Left kidney (tissue), 2 donors: Measurements from ENCODE around the gene SEMA5A. TPM values are rescaled to one million over a fixed set of nuclear protein-coding genes. Genes with fewer than 3 reads are reported as not detected.
"Not testable (repeated sequence)": the region's sequence is repeated elsewhere in the genome, so short reads cannot be mapped to it uniquely, and the experiment has no call there.

Experiments used
- DNase-seq: peaks from one replicate; pipeline ENCODE4 v3.0.0-alpha.2; 2013
- polyA plus RNA-seq: library from polyadenylated mRNA; unstranded; fragments of 120-200 nt; gene quantifications from one replicate; pipeline ENCODE4 v1.2.1, GENCODE V29; 2013; ENCODE audit not compliant: insufficient read length

SEMA5A gene
- polyA plus RNA-seq, 1 donor = 46.3 TPM

DNA sequence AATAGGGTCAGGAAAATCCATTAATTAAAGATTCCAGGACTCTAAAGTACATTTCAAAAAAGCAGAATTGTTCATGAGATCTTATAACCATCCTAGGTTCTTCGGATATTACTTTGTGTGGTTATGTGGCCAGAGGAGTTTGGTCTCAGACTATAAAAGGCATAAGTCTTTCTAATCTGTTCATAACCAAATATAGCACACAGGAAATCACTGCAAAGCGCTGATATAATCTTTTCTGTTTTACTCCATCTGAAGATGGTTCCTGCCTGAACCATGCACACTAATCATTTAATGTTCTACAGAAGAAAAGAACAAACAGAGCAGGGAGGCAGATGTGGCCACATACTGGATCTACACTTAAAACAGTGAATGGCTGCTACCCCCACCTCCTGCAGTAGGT, 182.8 kb downstream of the SEMA5A start:
- DNase-seq = no peak

DNA sequence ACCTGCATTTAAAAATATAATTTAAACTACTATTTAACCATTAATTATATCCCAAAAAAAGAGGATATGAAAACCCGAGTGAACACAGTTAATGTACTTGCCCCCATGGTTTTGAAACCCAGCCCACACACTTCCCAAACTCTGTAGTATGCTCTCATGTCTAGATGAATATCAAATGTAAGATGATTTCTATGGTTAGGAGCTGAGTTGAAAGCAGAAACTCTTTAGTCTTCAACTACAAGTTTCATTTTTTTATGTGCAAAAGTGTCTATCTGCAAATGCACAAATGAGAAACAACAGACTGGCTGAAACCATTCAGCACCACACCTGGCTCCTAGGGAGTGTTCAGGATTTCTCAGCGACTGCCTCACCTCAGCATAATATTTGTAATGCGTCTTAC, 183.3 kb downstream of the SEMA5A start:
- DNase-seq = no peak

DNA sequence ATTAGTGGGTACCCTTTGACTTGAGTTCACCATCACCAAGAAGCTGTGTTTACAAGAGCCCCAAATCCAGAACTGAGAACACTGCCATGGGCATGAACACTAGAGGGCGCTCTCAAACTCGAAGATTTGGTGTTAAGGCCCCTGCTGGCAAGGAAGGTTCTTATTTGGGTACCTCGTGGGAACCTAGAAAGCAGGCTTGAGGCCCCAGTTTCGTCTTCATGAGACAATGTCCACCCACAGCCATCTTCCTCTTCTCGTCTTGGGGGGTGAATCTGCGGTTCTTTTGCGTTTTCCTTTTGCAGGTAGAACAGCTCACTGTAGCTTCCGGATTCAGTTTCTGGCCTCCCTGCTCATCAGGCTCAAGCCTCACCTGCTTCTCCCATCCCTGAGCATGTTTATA, 184.0 kb downstream of the SEMA5A start:
- peak; percentile 46 for DNase-seq

DNA sequence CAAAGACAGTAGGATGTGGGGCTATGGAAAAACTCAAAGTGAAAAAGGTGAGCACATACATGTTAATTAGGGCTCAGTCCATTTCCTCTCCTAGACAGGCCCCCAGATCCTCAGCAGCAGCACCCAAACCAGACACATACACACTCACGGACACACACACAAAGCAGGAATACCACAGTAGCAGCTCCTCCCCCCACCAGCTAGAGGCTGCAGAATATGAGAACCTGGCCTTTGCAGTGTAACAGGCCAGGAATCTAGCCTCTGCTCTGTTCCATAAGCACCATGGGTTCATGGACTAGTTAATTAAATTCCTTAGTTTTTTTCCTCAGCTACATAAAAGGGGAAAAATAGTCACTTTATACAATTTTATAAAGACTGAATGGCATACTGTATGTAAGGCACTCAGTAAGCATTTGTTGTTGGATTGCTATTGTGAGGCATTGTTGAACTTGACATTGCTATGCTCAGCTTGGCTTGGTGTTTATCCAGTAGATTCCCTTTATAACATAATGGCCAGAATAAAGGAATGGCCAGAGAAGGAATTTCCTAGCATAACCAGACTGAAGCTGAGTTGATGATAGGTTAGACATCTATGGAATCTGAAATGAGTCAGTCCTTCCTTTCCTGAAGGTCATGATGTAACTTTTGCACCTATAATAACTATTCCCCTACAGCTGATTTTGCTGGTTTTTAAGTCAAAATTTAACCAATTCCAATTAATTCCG, 186.8 kb downstream of the SEMA5A start:
- DNase-seq = no peak

DNA sequence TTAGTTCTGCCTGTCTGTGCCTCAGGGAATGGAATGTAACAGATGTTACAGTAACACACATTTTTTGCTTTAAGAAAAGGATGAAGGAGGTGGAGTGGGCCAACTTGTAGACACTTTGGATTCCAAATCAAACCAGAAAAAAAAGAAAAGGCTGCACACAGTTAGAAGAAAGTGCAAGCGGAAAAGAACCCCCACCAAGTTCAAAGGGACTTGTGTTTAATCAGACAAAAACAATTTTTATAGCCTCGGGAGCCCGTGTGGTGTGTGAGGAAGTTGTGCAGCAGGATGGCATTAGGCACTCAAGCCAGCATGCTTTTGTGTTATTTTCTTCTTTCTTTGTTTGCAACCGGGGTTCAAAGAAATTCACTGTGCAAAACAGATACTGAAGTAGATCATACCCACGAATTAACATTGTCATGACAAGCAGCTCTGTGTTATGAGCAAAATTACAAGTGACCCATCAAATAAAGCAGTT, 189.5 kb downstream of the SEMA5A start:
- DNase-seq = peak; percentile 28

DNA sequence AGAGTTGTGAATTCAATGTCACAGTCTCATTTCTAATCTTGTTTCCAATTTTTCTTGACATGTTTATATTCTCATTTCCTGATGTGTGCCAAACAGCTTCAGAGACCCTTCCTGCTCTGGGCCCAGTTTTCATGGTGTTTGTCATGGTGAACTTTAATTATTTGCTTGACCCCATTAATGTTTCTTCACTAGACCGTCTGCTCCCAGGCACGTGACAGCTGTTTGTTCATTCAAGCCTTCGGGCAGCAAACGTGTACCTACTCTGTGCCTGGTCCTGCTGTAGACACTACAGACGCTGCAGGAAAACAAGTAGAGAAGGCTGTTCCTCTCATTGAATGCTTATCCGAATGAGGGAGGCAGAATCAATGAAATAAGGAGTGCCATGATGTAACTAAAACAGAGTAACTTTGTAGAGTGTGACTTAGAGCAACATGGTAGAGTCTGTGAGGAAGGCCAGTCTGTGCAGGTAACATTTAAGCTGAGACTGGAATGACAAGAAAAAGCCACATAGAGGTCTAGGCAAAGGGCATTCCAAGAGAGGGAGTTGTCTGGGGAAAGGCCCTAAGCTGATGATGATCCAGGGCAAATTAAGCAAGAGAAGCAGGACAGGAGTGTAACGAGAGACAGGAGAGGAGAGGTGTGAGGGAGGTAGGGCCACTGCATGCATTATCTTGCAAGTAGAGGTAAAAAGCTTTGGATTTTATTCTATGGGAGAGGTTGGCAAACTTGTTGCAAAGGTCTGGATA, 191.4 kb downstream of the SEMA5A start:
- no peak for DNase-seq

DNA sequence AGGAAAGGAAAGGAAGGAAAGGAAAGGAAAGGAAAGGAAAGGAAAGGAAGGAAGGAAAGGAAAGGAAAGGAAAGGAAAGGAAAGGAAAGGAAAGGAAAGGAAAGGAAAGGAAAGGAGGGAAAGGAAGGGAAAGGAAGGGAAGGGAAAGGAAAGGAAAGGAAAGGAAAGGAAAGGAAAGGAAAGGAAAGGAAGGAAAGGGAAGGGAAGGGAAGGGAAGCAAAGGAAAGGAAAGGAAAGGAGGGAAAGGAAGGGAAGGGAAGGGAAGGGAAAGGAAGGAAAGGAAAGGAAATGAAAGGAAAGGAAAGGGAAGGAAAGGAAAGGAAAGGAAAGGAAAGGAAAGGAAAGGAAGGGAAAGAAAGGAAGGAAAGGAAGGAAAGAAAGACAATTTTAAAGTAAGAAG, 192.8 kb downstream of the SEMA5A start:
- DNase-seq = not testable (repeated sequence)

DNA sequence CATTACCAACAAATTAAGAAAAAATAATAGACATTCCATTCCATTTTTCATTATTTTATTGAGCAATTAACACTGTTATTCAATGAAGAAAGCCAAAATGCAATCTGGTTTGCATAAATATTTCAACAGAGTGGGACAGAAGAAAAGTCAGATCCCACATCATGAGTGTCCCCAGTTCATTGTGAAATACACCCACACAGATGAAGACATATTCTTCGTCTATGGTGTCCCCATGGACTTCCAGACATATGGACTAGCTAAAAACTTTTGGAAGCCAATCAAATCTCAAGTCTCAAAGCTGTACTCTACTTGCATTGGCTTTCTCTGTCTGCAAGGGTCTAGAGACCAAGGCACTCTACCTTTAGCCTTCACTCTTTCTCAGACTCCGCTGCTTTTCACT, 194.3 kb downstream of the SEMA5A start:
- DNase-seq = no peak

DNA sequence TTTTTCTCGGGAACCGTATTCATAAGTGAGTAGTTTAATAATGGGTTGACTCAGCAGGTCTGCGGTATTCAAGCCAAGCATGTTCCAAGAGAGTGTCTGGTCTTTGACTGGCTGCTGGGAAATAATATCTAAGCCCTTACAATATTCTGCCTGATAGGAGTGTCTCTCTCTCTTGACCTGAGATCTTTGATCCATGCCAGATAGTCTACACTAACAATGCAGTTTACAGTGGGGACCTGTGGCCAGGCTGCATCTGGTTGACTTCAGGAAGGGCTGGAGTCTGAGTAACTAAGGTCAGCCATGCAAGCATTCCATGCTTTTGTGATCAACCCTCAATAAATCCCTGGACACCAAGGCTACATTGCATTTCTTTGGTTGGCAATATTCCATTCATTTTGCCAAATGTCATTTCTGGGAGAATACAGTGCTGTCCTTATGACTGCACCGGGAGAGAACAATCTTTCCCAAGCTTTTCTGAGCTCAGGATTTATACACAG, 195.5 kb downstream of the SEMA5A start:
- no peak for DNase-seq

DNA sequence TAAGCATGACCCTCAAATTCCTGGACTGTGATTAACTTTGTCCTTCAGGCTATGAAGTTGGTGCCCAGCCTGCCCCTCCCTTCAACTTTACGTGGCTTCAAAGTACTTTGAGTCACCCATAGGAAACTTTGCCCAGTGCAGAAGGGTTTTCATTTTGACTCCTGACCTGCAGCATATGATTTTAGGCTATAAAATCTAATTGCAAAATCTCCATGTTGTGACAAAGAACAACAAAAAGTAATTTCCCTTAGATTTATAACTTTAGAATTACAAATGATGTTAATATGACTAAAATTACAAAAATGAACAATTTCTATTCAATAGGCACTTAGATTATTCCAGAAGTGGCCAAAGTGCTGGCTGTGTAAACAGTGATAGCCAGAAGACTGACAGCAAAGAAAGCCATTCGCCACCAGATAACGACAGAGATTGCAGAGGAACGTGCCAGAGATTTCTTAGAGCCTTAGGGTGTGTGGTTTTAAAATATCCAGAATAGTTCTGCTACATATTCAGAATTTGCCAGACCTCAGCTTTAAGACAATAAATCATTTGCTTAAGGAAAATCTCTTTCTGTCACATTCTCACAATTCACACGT, 197.4 kb downstream of the SEMA5A start:
- DNase-seq = no peak

DNA sequence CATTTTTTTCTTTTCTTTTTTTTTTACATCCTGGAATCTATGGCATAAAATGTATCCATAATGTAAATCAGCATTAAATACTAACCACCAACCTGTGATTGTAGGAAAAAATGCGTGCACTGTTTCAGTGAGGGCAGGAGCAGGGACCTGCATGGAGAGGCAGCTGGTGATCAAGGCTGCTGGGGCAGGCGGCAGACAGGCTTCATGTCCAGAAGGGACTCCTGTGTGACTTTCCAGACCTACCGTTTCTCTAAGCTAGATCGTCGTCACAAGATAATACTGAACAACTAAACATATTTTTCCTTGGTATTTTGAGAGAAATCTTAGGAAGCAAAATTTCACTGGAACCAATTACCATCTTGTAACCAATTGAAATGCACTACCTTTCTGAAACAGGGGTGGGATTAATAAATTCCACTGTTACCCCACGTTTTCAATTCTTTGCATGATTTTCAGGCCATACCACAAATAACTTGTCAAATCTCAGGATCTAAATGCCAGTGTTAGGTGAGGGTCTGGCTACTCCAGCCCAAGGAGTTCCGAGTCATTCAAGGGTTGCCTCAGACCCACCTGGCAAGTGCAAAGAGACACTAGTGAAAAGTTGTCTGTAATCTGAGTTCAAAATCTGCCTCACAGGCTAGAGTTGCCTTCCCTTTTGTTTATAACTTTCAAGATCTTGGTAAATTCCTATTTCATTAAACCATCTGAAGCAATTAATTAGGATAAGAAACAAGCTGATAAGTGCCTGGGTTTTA, 198.2 kb downstream of the SEMA5A start:
- no peak for DNase-seq

DNA sequence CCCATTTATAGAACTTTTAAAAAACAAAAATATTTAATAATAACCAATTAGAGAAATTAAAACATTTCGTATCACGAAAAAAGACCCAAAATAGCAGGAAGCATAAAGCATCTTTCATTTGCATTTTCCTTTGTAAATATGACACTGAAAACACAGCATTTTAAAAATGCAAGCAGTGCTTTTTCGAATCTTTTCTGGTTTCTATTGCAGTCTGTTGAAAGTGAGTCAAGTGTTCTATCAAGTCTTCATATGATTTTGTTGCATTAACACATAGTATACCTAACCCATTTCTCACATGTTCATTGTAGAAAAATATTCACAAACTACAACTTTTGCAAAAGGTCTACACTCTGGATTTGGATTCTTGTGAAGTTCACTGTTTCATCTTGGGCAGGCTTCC, 198.8 kb downstream of the SEMA5A start:
- DNase-seq = no peak

DNA sequence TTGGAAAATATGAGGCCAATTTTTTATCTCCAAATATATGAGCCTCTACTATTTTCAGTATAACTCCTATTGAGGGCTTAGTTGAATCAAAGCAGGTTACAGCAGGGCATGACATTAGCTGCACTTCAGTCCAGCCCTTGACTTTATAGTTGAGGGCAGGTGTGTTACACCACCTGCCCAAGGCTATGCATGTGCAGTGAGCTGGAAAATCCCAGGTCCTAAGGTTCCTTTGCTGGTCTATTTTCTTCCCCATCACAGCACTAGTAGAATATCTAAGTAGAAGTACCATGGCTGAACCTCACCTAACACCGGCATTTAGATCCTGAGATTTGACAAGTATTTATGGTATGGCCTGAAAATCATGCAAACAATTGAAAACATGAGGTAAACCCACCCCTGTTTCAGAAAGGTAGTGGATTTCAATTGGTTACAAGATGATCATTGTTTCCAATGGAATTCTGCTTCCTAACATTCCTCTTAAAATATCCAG, 201.1 kb downstream of the SEMA5A start:
- no peak for DNase-seq

DNA sequence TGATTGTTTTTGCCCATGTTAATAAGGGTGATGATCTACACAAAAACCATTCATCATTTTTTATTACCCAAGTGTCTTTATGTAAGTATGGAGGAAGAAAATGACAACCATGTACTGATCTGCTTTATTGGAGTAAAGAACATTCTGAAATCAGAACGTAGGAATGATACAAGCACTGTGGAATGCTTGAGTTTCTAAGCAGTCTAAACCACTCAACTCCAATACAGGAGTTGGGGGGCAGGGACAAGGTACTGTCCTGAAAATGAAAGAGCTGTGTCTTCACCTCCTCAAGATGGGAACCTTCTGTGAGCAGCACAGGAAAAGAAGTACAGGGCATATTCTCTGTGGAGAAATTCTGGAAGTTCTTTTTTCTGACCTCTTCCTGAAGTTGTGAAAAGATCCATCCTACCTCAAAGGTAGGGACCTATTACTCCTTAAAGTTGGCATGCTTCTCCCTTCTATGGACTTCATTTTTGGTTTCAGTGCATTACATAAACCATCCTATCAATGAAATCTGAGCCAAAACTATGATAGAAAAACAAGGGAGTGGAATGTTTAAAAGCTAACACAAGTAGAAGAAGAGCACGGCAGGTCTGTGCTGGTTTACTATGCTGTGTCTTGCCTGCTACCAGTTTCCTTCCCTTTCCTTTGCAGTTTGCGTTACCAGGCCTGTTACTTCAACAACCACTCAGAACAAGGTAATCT, 202.6 kb downstream of the SEMA5A start:
- DNase-seq = no peak

DNA sequence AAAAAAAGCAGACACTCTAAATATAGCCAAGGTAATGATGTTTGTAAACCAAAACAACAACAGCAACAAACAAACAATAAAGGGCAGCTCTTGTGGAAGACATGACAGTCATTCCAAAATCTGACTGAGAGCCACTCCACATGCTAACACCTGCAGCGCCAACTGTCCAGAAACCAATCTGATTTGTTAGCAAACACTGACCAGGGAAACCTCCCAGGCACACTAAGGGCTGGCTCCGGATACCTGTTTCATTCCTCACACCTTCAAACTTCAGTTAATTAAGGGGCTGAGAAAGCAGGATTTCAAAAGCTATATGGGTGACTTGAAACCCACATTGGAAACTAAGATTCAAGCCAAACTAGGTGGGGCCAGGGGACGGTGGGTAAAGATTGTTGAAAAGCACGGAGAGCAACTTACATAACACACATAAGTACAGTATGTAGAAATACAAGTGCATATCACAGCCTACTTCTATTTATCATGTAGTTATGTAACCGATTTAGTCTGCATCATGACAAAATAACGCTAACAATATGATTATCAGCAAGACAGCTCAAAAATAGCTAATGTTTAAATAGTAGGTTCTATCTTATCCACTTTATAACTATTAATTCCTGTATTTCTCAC, 203.6 kb downstream of the SEMA5A start:
- no peak for DNase-seq

DNA sequence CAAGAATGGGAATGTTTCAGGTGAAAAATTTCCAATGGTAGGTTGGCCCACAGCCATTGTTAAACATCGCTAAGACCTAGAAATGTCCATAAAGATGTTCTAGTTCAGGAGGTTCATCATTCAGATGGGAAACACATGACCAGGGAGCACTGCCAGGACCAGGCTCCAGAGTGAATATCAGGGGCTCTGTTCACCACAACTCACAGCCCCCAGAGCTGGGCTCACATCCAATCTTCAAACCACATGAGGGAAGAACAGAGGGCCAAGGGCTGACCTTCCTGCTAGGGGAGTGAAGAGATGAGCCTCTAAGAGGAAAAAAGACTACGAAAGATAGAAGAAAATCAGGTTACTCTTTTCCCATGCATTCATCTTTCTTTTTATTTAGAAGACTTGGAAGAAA, 205.8 kb downstream of the SEMA5A start:
- no peak for DNase-seq

DNA sequence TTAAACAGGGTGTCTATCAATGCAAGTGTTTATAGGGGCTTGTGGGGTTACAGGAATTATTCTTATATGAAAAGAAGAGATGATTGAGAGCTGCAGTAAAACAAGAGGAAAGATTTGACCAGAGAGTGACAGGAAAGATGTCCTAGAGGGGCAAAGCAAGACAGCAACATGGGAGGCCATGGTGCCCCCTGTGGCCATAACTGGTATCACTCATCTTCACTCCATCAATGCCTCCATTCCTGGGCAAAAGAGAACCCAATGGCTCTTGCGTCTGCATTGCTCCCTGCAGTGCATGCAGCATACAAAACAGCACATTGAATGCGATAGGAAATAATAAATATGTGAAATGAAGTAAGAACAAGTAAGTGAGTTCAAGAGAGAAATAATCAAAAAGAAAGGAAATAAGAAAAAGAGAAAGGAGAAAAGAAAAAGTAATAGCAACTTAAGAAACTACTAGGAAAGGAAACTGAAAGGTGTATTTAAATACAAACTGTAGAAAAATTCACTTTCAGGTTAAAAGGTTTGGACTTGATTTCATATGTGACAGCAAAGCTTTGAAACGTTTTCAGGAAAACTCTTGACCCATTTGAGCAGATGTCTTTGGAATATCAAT, 206.6 kb downstream of the SEMA5A start:
- DNase-seq = no peak

DNA sequence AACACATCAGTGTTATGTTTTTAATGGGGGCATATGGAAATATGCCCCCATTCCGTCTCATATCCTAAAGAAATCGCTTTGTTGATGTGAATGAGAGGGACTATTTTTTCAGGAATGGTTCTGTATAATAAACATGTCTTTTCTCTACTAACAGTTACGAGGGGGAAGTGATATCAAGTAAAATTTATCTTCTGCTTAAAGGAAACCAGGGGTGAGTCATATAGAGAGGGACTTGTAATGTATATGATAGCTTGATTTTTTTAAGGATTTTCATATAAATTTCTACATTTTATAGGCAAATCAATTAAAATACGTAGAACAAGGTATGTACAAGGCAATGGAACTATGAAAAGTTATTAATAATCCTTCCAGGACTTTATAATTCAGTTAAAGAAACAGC, 207.1 kb downstream of the SEMA5A start:
- DNase-seq = no peak

DNA sequence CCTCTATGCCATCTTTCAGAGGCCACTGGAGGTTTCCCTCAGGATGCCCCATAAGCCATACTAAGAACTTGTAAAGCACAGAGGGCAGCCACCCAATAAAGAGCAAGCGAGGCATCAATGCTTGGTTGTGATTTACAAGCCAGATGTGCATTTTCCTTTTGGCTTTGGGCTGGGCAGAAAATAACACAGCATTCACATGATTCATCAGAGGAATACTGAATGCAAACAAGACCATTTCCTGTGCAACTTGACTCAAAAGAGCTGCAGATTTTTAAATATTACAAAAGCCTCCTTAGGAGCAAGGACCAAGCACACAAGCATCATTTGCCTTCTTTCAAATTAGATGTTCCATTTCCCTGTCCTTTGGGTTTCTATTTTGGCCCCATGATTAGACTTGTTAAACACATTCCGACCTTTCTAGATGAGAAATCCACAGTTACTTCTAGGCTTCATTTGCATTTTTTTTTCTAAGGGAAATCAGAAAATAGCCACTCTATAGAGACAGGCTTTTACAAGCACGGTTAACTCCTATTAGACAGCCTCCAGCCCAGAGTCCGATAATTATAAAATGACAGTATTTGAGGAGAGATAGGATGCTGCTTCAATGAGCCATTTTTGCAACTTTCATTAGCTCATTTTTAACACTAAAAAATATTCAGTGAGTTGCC, 207.8 kb downstream of the SEMA5A start:
- DNase-seq = no peak
